AG04449 (cell line): ENCODE results near the gene BSX.

Experiments
- CTCF ChIA-PET: fragments of 350-600 bp; formaldehyde crosslinking; extraction: SDS; loops from one replicate; lab custom pipeline; 2021; ENCODE audit warnings: antibody characterized with exemption; lab: Yijun Ruan, JAX
- POLR2A ChIA-PET: fragments of 400-600, 350-600 bp; formaldehyde crosslinking; extraction: SDS; loops from one replicate; lab custom pipeline; 2020; ENCODE audit warnings: antibody characterized with exemption, inconsistent platforms; lab: Yijun Ruan, JAX
- DNase-seq: peaks from one replicate; pipeline ENCODE4 v3.0.0-alpha.2; 2010; ENCODE audit warnings: low read depth, low spot score
- H3K4me3 ChIP-seq: 2 replicates; pipeline ENCODE4 v1.5.1; 2011; ENCODE audit warnings: low read depth, mild to moderate bottlenecking, control low read depth, low read length
- TF ChIP-seq, protein P1 (sequence below): IDR thresholded peaks from one replicate; pipeline ENCODE4 v1.5.1; 2011; ENCODE audit warnings: mild to moderate bottlenecking, moderate library complexity, low read length, control low read depth, inconsistent platforms; ENCODE audit not compliant: insufficient read depth; ENCODE audit errors: missing control alignments

The BSX gene

DNA sequence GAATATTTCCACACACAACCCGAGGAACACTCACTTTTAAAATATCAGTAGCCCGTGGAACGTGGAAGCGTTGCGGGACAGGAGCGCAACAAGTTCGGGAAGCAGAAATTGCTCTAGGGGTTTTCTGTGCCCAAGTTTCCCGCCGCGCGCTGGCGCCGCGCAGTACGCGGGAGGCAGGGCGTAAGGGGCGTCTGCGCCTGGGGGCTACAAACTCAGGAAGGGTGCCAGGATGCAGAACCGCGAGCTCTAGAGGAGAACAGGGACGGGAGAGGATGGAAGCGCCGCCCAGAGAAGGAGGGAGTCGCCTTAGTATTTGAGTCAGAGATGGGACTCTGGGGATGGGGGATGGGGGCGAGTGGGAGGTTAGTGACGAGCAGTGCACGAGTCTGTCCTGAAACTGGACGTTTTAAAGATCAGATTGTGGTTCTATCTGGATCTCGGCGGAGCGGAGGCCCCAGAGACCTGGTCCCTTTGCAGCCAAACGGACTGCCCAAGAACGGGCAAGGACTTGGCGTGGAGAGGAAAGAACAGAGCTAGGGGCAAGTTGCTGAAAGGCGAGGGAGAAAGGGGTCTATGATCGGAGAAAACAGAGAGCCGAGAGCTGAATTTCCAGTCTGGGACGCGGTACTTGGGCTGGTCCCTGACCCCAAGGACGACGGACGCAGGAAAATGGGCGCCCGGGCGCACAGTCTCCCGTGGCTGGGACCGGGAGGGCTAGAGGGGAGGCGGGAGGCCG, 4.7 kb downstream of the BSX start:
- TF ChIP-seq, protein P1, sequence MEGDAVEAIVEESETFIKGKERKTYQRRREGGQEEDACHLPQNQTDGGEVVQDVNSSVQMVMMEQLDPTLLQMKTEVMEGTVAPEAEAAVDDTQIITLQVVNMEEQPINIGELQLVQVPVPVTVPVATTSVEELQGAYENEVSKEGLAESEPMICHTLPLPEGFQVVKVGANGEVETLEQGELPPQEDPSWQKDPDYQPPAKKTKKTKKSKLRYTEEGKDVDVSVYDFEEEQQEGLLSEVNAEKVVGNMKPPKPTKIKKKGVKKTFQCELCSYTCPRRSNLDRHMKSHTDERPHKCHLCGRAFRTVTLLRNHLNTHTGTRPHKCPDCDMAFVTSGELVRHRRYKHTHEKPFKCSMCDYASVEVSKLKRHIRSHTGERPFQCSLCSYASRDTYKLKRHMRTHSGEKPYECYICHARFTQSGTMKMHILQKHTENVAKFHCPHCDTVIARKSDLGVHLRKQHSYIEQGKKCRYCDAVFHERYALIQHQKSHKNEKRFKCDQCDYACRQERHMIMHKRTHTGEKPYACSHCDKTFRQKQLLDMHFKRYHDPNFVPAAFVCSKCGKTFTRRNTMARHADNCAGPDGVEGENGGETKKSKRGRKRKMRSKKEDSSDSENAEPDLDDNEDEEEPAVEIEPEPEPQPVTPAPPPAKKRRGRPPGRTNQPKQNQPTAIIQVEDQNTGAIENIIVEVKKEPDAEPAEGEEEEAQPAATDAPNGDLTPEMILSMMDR, result no peak

DNA sequence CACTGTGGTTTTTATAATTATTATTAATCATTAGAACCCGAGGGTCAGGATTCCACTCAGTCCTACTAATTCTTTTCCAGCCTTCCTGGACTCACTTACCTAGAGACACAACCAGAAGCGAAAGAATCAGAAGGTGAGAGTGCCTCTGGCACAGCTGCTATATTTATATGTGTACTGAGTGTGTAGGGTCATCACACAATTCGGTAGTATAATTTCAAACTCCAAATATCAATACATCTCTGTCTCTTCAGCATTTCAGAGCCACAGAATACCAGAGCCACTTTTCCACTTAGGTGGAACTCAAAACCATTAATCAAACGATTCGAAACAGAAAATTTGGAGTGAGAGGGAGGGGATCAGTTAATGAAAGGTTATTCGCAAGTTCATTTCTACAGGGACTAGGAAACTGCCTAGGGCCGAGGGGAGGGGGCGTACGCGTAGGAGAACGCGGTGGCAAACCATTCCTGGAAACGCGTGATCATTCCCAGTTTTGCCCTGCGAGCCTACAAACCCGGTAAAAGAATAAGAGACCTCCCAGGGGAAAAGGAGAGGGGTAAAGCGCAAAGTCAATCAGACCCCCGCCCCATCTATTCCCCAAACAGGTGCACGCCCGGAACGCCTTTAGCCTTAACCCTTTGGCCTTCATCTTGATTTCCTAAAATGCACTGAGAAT, 5.4 kb downstream of the BSX start:
- TF ChIP-seq, protein P1, result no peak
- H3K4me3 ChIP-seq, result no peak overlapping the region

More for the DNA sequence above, 4.7 kb downstream of the BSX start:
- no peak overlapping the region for H3K4me3 ChIP-seq
- ChIA-PET CTCF (no interaction called here), POLR2A (no interaction called here)
- no peak for DNase-seq

DNA sequence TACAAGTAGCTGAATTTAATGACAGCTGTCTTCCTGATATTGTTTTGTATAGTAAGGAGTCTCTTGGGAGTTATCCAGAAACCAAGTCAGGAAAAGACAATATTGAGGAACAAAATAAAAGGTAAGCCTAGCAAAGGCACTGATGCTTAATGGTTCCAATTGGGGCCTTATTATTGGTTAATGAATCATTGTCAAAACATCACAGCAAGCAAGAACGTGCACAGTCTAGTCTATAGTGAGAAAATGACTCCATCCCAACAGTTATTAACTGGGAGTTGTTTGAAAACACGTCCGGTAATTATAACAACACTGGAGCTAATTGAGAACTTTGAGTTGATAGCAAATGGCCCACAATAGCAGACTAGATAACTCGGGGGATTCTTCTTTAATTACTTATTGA, 17.7 kb downstream of the BSX start:
- no peak overlapping the region for H3K4me3 ChIP-seq
- ChIA-PET POLR2A (no interaction called here), CTCF (no interaction called here)
- TF ChIP-seq, protein P1, result no peak
- DNase-seq, result no peak

More for the DNA sequence above, 5.4 kb downstream of the BSX start:
- ChIA-PET POLR2A (no interaction called here), CTCF (no interaction called here)
- no peak for DNase-seq

DNA sequence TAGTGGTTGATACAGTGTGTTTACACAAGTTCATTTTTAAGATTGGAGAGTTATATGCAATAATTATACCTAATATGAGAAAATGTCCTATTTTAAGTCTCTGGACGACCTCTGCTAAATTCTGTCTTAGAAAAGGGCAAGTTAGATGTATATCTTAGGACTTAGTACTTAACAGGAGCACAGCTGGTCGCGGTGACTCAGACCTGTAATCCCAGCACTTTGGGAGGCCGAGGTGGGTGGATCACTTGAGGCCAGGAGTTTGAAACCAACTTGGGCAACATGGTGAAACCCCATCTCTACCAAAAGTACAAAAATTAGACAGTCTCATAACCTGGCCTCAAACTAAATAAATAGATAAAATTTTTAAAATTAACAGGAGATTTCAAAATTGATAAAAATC, 27.2 kb downstream of the BSX start:
- CTCF ChIA-PET, result no interaction called here
- DNase-seq, result no peak
- POLR2A ChIA-PET, result no interaction called here
- H3K4me3 ChIP-seq, result no peak overlapping the region
- TF ChIP-seq, protein P1, result no peak

DNA sequence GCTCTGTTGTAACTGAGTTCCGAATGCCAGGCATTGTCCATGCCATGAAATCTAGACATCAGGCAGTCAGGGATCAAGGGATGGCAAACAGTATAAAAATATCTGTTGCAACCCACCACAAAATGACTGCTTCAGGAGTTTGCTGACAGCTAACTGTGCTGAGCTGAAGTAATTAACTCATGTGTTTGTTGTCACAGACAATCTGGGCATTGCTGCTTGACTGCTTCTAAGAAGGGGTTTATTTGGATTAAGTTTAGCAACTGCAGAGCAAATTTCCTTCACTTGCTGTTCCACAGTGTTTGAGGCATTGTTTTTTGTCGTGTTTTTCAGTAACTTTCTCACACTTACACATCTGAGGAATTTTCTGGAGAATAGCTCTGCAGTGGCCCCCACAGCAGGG, 30.4 kb downstream of the BSX start:
- no peak for DNase-seq
- no peak overlapping the region for H3K4me3 ChIP-seq
- TF ChIP-seq, protein P1, result no peak
- ChIA-PET POLR2A (no interaction called here), CTCF (interaction anchor here (2.2 kb wide), 1 partner anchor 87 kb away, joined by 8 read pairs; no protein-coding TSS in a partner anchor)

DNA sequence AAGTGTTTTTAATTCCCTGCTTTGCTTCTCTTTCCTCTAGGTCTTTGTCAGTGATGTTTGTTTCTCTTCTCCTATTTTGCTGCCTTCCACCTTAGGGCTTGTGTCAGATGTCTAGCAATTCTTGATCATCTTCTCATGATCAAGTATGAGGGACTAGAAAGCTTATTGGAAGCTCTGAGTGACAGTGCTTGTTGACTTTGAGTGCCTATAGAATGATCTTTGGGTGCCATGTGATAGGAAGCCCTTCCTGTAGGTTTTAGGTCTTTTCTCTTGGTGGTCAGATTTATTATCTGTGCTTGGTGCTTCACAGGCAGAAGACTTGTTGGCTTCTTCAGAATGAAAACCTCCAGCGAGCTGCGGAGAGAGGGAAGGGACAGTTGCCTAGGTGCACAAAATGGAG, 43.1 kb downstream of the BSX start:
- CTCF ChIA-PET, result no interaction called here
- DNase-seq, result no peak
- POLR2A ChIA-PET, result no interaction called here
- H3K4me3 ChIP-seq, result no peak overlapping the region
- TF ChIP-seq, protein P1, result no peak
